GM23248 (cell line): Measurements from ENCODE around the gene CFAP100. TPM values are rescaled to one million over a fixed set of nuclear protein-coding genes. Genes with fewer than 3 reads are reported as not detected.

ENCODE experiments used
- DNase-seq: peaks from one replicate; pipeline ENCODE4 v3.0.0-alpha.2; 2015
- H2AFZ ChIP-seq: fragments of 200-600 bp; sonication (generic); 2 replicates; pipeline ENCODE4 v1.6.1; 2016; ENCODE audit warnings: antibody characterized with exemption
- H3F3A ChIP-seq: fragments of 200-600 bp; sonication (generic); 2 replicates; pipeline ENCODE4 v1.6.1; 2016; ENCODE audit warnings: mild to moderate bottlenecking, antibody characterized with exemption, mixed run types; ENCODE audit not compliant: insufficient read depth
- H3K27ac ChIP-seq: fragments of 200-600 bp; sonication (generic); 2 replicates; pipeline ENCODE4 v1.5.1; 2016; ENCODE audit warnings: mild to moderate bottlenecking
- H3K27me3 ChIP-seq: fragments of 200-600 bp; sonication (generic); replicated peaks from 2 replicates; pipeline ENCODE4 v1.6.1; 2016; ENCODE audit warnings: mild to moderate bottlenecking; ENCODE audit not compliant: insufficient read depth
- H3K36me3 ChIP-seq: fragments of 200-600 bp; sonication (generic); 2 replicates; pipeline ENCODE4 v1.6.1; 2016; ENCODE audit warnings: low read depth, mild to moderate bottlenecking
- H3K4me1 ChIP-seq: fragments of 200-600 bp; sonication (generic); 2 replicates; pipeline ENCODE4 v1.6.1; 2016; ENCODE audit warnings: mild to moderate bottlenecking; ENCODE audit not compliant: insufficient read depth
- H3K4me2 ChIP-seq: fragments of 200-600 bp; sonication (generic); one replicate; pipeline ENCODE4 v1.6.1; 2016; ENCODE audit warnings: mild to moderate bottlenecking; ENCODE audit not compliant: unreplicated experiment
- H3K4me3 ChIP-seq: fragments of 200-600 bp; sonication (generic); 2 replicates; pipeline ENCODE4 v1.5.1; 2016; ENCODE audit warnings: mild to moderate bottlenecking
- H3K79me2 ChIP-seq: fragments of 200-600 bp; sonication (generic); 2 replicates; pipeline ENCODE4 v1.6.1; 2016; ENCODE audit warnings: mild to moderate bottlenecking; ENCODE audit not compliant: insufficient read depth
- H3K9ac ChIP-seq: fragments of 200-600 bp; sonication (generic); 2 replicates; pipeline ENCODE4 v1.6.1; 2016; ENCODE audit warnings: mild to moderate bottlenecking
- H3K9me2 ChIP-seq: fragments of 200-600 bp; sonication (generic); 2 replicates; pipeline ENCODE4 v1.6.1; 2016; ENCODE audit warnings: mixed run types, mild to moderate bottlenecking, moderate library complexity; ENCODE audit not compliant: insufficient read depth
- H3K9me3 ChIP-seq: fragments of 200-600 bp; sonication (generic); one replicate; pipeline ENCODE4 v1.6.1; 2017; ENCODE audit warnings: low read depth
- H4K20me1 ChIP-seq: fragments of 200-600 bp; sonication (generic); 2 replicates; pipeline ENCODE4 v1.6.0; 2016; ENCODE audit not compliant: insufficient read depth
- EZH2 ChIP-seq: fragments of 200-600 bp; sonication (generic); IDR thresholded peaks from 2 replicates; pipeline ENCODE4 v1.6.1; 2018; ENCODE audit warnings: antibody characterized with exemption, mild to moderate bottlenecking; ENCODE audit not compliant: insufficient read depth, poor library complexity, severe bottlenecking
- EZH2phosphoT487 ChIP-seq: fragments of 200-600 bp; sonication (generic); IDR thresholded peaks from 2 replicates; pipeline ENCODE4 v1.6.1; 2018; ENCODE audit warnings: antibody characterized with exemption, moderate library complexity, mild to moderate bottlenecking, low read depth; ENCODE audit not compliant: insufficient read depth
- WGBS, 2 experiments: methylation state at CpG; one replicate each; pipeline ENCODE4 v1.1.6; 2015 to 2017; ENCODE audit warnings: low lambda C conversion rate in 2 of 2, low coverage in 1 of 2; ENCODE audit errors: missing lambda C conversion rate in 2 of 2; 5-methylcytosine and 5-hydroxymethylcytosine counted together
- in situ Hi-C: fragments of 300-500 bp; cut with MboI; formaldehyde crosslinking; loops from 2 replicates; pipeline ENCODE4 v1.15.0; 2020
- polyA plus RNA-seq: library from polyadenylated mRNA; unstranded; fragments of >200 nt; fragmentation: Nextera tagmentation; extraction: Ambion mirVana; gene quantifications from 2 replicates; pipeline ENCODE4 v1.2.1, GENCODE V29; 2016
- total RNA-seq: library from RNA; depleted of rRNA; stranded (reverse); fragments of >200 nt; shearing (Covaris generic); gene quantifications from 2 replicates; pipeline ENCODE4 v1.2.3, GENCODE V29; 2014

The CFAP100 gene
- total and polyA plus RNA-seq, 2 experiments from 2014 or later, result not detected

- in situ Hi-C loops, result no loop called here
- Histone ChIP-seq H3K9me3 (no peaks in the 10 kb centered on the region), H3K79me2 (peaks cover 42% of the 10 kb centered on the region), H3K9ac (no peak overlapping the region), H3K4me3 (no peak overlapping the region), H3K36me3 (peaks cover 39% of the 10 kb centered on the region), H3F3A (no peaks in the 10 kb centered on the region), H3K27ac (no peak overlapping the region), H3K4me1 (no peaks in the 10 kb centered on the region), H4K20me1 (no peaks in the 10 kb centered on the region), H3K27me3 (no peaks in the 10 kb centered on the region), H3K4me2 (no peak overlapping the region), H3K9me2 (no peaks in the 10 kb centered on the region), H2AFZ (no peak overlapping the region)
- TF ChIP-seq EZH2 (no peak), EZH2phosphoT487 (no peak)
- WGBS, 2 experiments, result 97% methylated on average over 9 of the region's 9 CpGs
- no peak for DNase-seq
These were observed 65.0 kb downstream of the CFAP100 start for GRCh38 chr3:126459763-126460127.

GRCh38 chr3:126460381-126460780, 65.7 kb downstream of the CFAP100 start:
- Histone ChIP-seq H3K27me3 (no peaks in the 10 kb centered on the region), H3K4me2 (no peak overlapping the region), H3K9ac (no peak overlapping the region), H4K20me1 (no peaks in the 10 kb centered on the region), H3K79me2 (peaks cover 41% of the 10 kb centered on the region), H3K9me2 (no peaks in the 10 kb centered on the region), H3K36me3 (peaks cover 39% of the 10 kb centered on the region), H3K4me1 (no peaks in the 10 kb centered on the region), H3K4me3 (no peak overlapping the region), H3K27ac (no peak overlapping the region), H2AFZ (no peak overlapping the region), H3K9me3 (no peaks in the 10 kb centered on the region), H3F3A (no peaks in the 10 kb centered on the region)
- DNase-seq, result no peak
- WGBS, 2 experiments, result 74 to 81% methylated on average over 7 of the region's 7 CpGs
- in situ Hi-C loops, result no loop called here
- no peak for TF ChIP-seq EZH2
- no peak for TF ChIP-seq EZH2phosphoT487

GRCh38 chr3:126461450-126462070, 66.9 kb downstream of the CFAP100 start:
- peaks cover 47% of the 10 kb centered on the region for H3K36me3 ChIP-seq
- H3F3A ChIP-seq, result no peaks in the 10 kb centered on the region
- no peaks in the 10 kb centered on the region for H3K9me2 ChIP-seq
- no peak overlapping the region for H3K9ac ChIP-seq
- no peak overlapping the region for H3K4me3 ChIP-seq
- no peaks in the 10 kb centered on the region for H4K20me1 ChIP-seq
- peaks cover 41% of the 10 kb centered on the region for H3K79me2 ChIP-seq
- H3K27ac ChIP-seq, result no peak overlapping the region
- no peak overlapping the region for H2AFZ ChIP-seq
- H3K9me3 ChIP-seq, result no peaks in the 10 kb centered on the region
- TF ChIP-seq EZH2phosphoT487, result no peak
- no peak for TF ChIP-seq EZH2
- no peaks in the 10 kb centered on the region for H3K27me3 ChIP-seq
- in situ Hi-C loops, result no loop called here
- DNase-seq, result no peak
- no peak overlapping the region for H3K4me2 ChIP-seq
- H3K4me1 ChIP-seq, result no peaks in the 10 kb centered on the region
- 91 to 92% methylated on average over 17 of the region's 17 CpGs for WGBS, 2 experiments

- Histone ChIP-seq H2AFZ (no peak overlapping the region), H3K27me3 (no peaks in the 10 kb centered on the region), H3K9me2 (no peaks in the 10 kb centered on the region), H3K27ac (no peak overlapping the region), H3K4me3 (no peak overlapping the region), H3K4me2 (no peak overlapping the region), H3K36me3 (peaks cover 51% of the 10 kb centered on the region), H3K9me3 (no peaks in the 10 kb centered on the region), H3F3A (no peaks in the 10 kb centered on the region), H3K4me1 (no peaks in the 10 kb centered on the region), H4K20me1 (no peaks in the 10 kb centered on the region), H3K79me2 (peaks cover 51% of the 10 kb centered on the region), H3K9ac (no peak overlapping the region)
- 97 to 98% methylated on average over 2 of the region's 2 CpGs for WGBS, 2 experiments
- in situ Hi-C loops, result no loop called here
- TF ChIP-seq EZH2 (no peak), EZH2phosphoT487 (no peak)
- DNase-seq, result no peak
These were observed 68.8 kb downstream of the CFAP100 start for GRCh38 chr3:126463521-126463920.
